TTC549 (cell line): ENCODE data around the gene LRRC15.

ENCODE experiments used
- FAIRE-seq: peaks from 2 replicates; lab custom pipeline; 2012; peaks lifted over from hg19 to GRCh38; lab: Jason Lieb, UNC

Gene LRRC15

GRCh38 chr3:194369522-194370279, at the start of gene LRRC15:
Gene LRRC15, minus strand, starts transcription at chr3:194369743. Its CDS starts 8,700 bp downstream, at chr3:194361043.
- FAIRE-seq: no peak

- FAIRE-seq: no peak
Measured at GRCh38 chr3:194418671-194419070, 49.1 kb upstream of the LRRC15 start.

- no peak for FAIRE-seq
Measured at GRCh38 chr3:194407423-194407822, 37.9 kb upstream of the LRRC15 start.

GRCh38 chr3:194405766-194406165, 36.2 kb upstream of the LRRC15 start:
- FAIRE-seq: no peak

GRCh38 chr3:194404365-194405140, 35.0 kb upstream of the LRRC15 start:
- FAIRE-seq: peak; percentile 83

GRCh38 chr3:194401868-194402329, 32.4 kb upstream of the LRRC15 start:
- FAIRE-seq: no peak

- no peak for FAIRE-seq
Measured at GRCh38 chr3:194401346-194401745, 31.8 kb upstream of the LRRC15 start.

- no peak for FAIRE-seq
Measured at GRCh38 chr3:194399874-194400411, 30.4 kb upstream of the LRRC15 start.

- no peak for FAIRE-seq
Measured at GRCh38 chr3:194399166-194399565, 29.6 kb upstream of the LRRC15 start, which contains the start of gene GP5. Gene GP5, minus strand, starts transcription at chr3:194399266. Its CDS starts 984 bp downstream, at chr3:194398282.

- no peak for FAIRE-seq
Measured at GRCh38 chr3:194397757-194398312, 28.3 kb upstream of the LRRC15 start.

GRCh38 chr3:194396859-194397756, 27.6 kb upstream of the LRRC15 start:
- no peak for FAIRE-seq

GRCh38 chr3:194396539-194396858, 27.0 kb upstream of the LRRC15 start:
- no peak for FAIRE-seq

- no peak for FAIRE-seq
Measured at GRCh38 chr3:194395778-194396538, 26.4 kb upstream of the LRRC15 start.

- FAIRE-seq: no peak
Measured at GRCh38 chr3:194395212-194395611, 25.7 kb upstream of the LRRC15 start.

GRCh38 chr3:194392576-194392975, 23.0 kb upstream of the LRRC15 start:
- no peak for FAIRE-seq

- FAIRE-seq: no peak
Measured at GRCh38 chr3:194390835-194391234, 21.3 kb upstream of the LRRC15 start.

- no peak for FAIRE-seq
Measured at GRCh38 chr3:194389269-194389668, 19.7 kb upstream of the LRRC15 start.

- FAIRE-seq: no peak
Measured at GRCh38 chr3:194387926-194388418, 18.4 kb upstream of the LRRC15 start.

- FAIRE-seq: no peak
Measured at GRCh38 chr3:194387276-194387675, 17.7 kb upstream of the LRRC15 start.

GRCh38 chr3:194386648-194387047, 17.1 kb upstream of the LRRC15 start:
- FAIRE-seq: no peak

GRCh38 chr3:194386066-194386465, 16.5 kb upstream of the LRRC15 start:
- no peak for FAIRE-seq
